WTC11 (cell line): ENCODE results near the gene TMEM200C.

Source experiments
- CREB1 ChIP-seq: sonication (generic); formaldehyde crosslinking; IDR thresholded peaks from 2 replicates; pipeline ENCODE4 v1.8.0; 2023; ENCODE audit warnings: mild to moderate bottlenecking, missing genetic modification reagents
- FOXK1 ChIP-seq: sonication (generic); formaldehyde crosslinking; IDR thresholded peaks from 2 replicates; pipeline ENCODE4 v1.8.0; 2022; ENCODE audit warnings: mild to moderate bottlenecking, moderate library complexity, missing genetic modification reagents
- JAZF1 ChIP-seq: fragments of 250-450 bp; sonication (Bioruptor Pico); IDR thresholded peaks from 2 replicates; pipeline ENCODE4 v1.9.0; 2021; ENCODE audit warnings: moderate library complexity, mild to moderate bottlenecking, inconsistent platforms
- JUN ChIP-seq: sonication (generic); formaldehyde crosslinking; IDR thresholded peaks from 2 replicates; pipeline ENCODE4 v1.8.0; 2023; ENCODE audit warnings: mild to moderate bottlenecking, missing genetic modification reagents
- NR2C2 ChIP-seq: sonication (generic); formaldehyde crosslinking; IDR thresholded peaks from 2 replicates; pipeline ENCODE4 v1.8.0; 2022; ENCODE audit warnings: mild to moderate bottlenecking, missing genetic modification reagents
- SP1 ChIP-seq: sonication (generic); formaldehyde crosslinking; conservative IDR thresholded peaks from 2 replicates; pipeline ENCODE4 v1.8.1; 2022; ENCODE audit warnings: missing genetic modification reagents
- ZNF121 ChIP-seq: sonication (generic); formaldehyde crosslinking; IDR thresholded peaks from 2 replicates; pipeline ENCODE4 v1.8.0; 2023; ENCODE audit warnings: missing genetic modification reagents
- ZNF232 ChIP-seq: sonication (generic); formaldehyde crosslinking; IDR thresholded peaks from 2 replicates; pipeline ENCODE4 v1.8.0; 2022; ENCODE audit warnings: mild to moderate bottlenecking, missing genetic modification reagents
- ZNF263 ChIP-seq: sonication (generic); formaldehyde crosslinking; IDR thresholded peaks from 2 replicates; pipeline ENCODE4 v1.8.1; 2022; ENCODE audit warnings: low read depth, mild to moderate bottlenecking, moderate library complexity, missing genetic modification reagents
- TF ChIP-seq, protein P1 (sequence below): fragments of 200-600 bp; IDR thresholded peaks from 2 replicates; pipeline ENCODE4 v1.8.0; 2022; ENCODE audit warnings: antibody characterized with exemption
- TF ChIP-seq, protein P2 (sequence below): sonication (generic); formaldehyde crosslinking; IDR thresholded peaks from 2 replicates; pipeline ENCODE4 v1.8.1; 2023; ENCODE audit warnings: mild to moderate bottlenecking, moderate library complexity, missing genetic modification reagents
- TF ChIP-seq, protein P3 (sequence below): sonication (generic); formaldehyde crosslinking; IDR thresholded peaks from 2 replicates; pipeline ENCODE4 v1.8.0; 2022; ENCODE audit warnings: mild to moderate bottlenecking, missing genetic modification reagents
- TF ChIP-seq, protein P4 (sequence below): sonication (generic); formaldehyde crosslinking; IDR thresholded peaks from 2 replicates; pipeline ENCODE4 v1.8.1; 2022; ENCODE audit warnings: mild to moderate bottlenecking, moderate library complexity, missing genetic modification reagents
- TF ChIP-seq, protein P5 (sequence below): sonication (generic); formaldehyde crosslinking; IDR thresholded peaks from 2 replicates; pipeline ENCODE4 v1.8.1; 2022; ENCODE audit warnings: low read depth, mild to moderate bottlenecking, moderate library complexity, missing genetic modification reagents, borderline replicate concordance

- TF ChIP-seq ZNF121, result no peak
- TF ChIP-seq ZNF232 (CRISPR knock-in tag), result no peak
- no peak for TF ChIP-seq CREB1 (CRISPR knock-in tag)
- TF ChIP-seq JUN, result no peak
- TF ChIP-seq NR2C2 (CRISPR knock-in tag), result no peak
- TF ChIP-seq, protein P1, sequence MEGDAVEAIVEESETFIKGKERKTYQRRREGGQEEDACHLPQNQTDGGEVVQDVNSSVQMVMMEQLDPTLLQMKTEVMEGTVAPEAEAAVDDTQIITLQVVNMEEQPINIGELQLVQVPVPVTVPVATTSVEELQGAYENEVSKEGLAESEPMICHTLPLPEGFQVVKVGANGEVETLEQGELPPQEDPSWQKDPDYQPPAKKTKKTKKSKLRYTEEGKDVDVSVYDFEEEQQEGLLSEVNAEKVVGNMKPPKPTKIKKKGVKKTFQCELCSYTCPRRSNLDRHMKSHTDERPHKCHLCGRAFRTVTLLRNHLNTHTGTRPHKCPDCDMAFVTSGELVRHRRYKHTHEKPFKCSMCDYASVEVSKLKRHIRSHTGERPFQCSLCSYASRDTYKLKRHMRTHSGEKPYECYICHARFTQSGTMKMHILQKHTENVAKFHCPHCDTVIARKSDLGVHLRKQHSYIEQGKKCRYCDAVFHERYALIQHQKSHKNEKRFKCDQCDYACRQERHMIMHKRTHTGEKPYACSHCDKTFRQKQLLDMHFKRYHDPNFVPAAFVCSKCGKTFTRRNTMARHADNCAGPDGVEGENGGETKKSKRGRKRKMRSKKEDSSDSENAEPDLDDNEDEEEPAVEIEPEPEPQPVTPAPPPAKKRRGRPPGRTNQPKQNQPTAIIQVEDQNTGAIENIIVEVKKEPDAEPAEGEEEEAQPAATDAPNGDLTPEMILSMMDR, result no peak
- no peak for TF ChIP-seq JAZF1
- no peak for TF ChIP-seq ZNF263
- TF ChIP-seq, protein P2, sequence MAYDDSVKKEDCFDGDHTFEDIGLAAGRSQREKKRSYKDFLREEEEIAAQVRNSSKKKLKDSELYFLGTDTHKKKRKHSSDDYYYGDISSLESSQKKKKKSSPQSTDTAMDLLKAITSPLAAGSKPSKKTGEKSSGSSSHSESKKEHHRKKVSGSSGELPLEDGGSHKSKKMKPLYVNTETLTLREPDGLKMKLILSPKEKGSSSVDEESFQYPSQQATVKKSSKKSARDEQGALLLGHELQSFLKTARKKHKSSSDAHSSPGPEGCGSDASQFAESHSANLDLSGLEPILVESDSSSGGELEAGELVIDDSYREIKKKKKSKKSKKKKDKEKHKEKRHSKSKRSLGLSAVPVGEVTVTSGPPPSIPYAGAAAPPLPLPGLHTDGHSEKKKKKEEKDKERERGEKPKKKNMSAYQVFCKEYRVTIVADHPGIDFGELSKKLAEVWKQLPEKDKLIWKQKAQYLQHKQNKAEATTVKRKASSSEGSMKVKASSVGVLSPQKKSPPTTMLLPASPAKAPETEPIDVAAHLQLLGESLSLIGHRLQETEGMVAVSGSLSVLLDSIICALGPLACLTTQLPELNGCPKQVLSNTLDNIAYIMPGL (CRISPR knock-in tag), result no peak
- TF ChIP-seq, protein P3, sequence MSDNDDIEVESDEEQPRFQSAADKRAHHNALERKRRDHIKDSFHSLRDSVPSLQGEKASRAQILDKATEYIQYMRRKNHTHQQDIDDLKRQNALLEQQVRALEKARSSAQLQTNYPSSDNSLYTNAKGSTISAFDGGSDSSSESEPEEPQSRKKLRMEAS (CRISPR knock-in tag), result no peak
- TF ChIP-seq, protein P4, sequence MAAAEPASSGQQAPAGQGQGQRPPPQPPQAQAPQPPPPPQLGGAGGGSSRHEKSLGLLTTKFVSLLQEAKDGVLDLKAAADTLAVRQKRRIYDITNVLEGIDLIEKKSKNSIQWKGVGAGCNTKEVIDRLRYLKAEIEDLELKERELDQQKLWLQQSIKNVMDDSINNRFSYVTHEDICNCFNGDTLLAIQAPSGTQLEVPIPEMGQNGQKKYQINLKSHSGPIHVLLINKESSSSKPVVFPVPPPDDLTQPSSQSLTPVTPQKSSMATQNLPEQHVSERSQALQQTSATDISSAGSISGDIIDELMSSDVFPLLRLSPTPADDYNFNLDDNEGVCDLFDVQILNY (CRISPR knock-in tag), result no peak
- no peak for TF ChIP-seq FOXK1 (CRISPR knock-in tag)
- TF ChIP-seq, protein P5, sequence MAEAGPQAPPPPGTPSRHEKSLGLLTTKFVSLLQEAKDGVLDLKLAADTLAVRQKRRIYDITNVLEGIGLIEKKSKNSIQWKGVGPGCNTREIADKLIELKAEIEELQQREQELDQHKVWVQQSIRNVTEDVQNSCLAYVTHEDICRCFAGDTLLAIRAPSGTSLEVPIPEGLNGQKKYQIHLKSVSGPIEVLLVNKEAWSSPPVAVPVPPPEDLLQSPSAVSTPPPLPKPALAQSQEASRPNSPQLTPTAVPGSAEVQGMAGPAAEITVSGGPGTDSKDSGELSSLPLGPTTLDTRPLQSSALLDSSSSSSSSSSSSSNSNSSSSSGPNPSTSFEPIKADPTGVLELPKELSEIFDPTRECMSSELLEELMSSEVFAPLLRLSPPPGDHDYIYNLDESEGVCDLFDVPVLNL, result no peak
- TF ChIP-seq SP1 (CRISPR knock-in tag), result no peak
Observed at GRCh38 chr18:5943514-5943913, 48.2 kb upstream of the TMEM200C start.
